NCI-H460 (cell line): ENCODE data around the gene PCNT. TPM values are rescaled to one million over a fixed set of nuclear protein-coding genes. Genes with fewer than 3 reads are reported as not detected.
"Not testable (repeated sequence)": the region's sequence is repeated elsewhere in the genome, so short reads cannot be mapped to it uniquely, and the experiment has no call there.

Experiments
- DNase-seq: peaks from one replicate; pipeline ENCODE4 v3.0.0-alpha.2; 2016; ENCODE audit warnings: low read depth; ENCODE audit errors: extremely low read depth
- total RNA-seq: library from RNA; depleted of rRNA; stranded (reverse); fragments of >200 nt; shearing (Covaris generic); gene quantifications from 2 replicates; pipeline ENCODE4 v1.2.3, GENCODE V29; 2014

The PCNT gene
- total RNA-seq, 1 experiment from 2014 or later, result 14.1 TPM

GRCh38 chr21:46307625-46308024 is 16.3 kb upstream of the PCNT start:
- no peak for DNase-seq

- no peak for DNase-seq
Measured at GRCh38 chr21:46308431-46308830, 15.5 kb upstream of the PCNT start.

GRCh38 chr21:46310260-46310659 is 13.7 kb upstream of the PCNT start:
- not testable (repeated sequence) for DNase-seq

GRCh38 chr21:46311568-46311967 is 12.4 kb upstream of the PCNT start:
- no peak for DNase-seq

- DNase-seq, result no peak
Measured at GRCh38 chr21:46312949-46313348, 11.0 kb upstream of the PCNT start.

GRCh38 chr21:46314441-46315020 is 9.4 kb upstream of the PCNT start:
- no peak for DNase-seq

- DNase-seq, result no peak
Measured at GRCh38 chr21:46316708-46317324, 7.1 kb upstream of the PCNT start.

- no peak for DNase-seq
Measured at GRCh38 chr21:46317710-46318463, 6.1 kb upstream of the PCNT start.

- DNase-seq, result no peak
Measured at GRCh38 chr21:46318464-46318845, 5.5 kb upstream of the PCNT start.

GRCh38 chr21:46319186-46319585 is 4.8 kb upstream of the PCNT start:
- DNase-seq, result no peak

- no peak for DNase-seq
Measured at GRCh38 chr21:46320331-46320801, 3.6 kb upstream of the PCNT start.

GRCh38 chr21:46322351-46323226 is 1.4 kb upstream of the PCNT start:
- DNase-seq, result no peak

GRCh38 chr21:46323227-46323709 is 688 bp upstream of the PCNT start:
- DNase-seq, result no peak

GRCh38 chr21:46324390-46325072 is 575 bp downstream of the PCNT start:
- peak; percentile 70 for DNase-seq

- peak; percentile 33 for DNase-seq
Measured at GRCh38 chr21:46325073-46325912, 1.3 kb downstream of the PCNT start.

- DNase-seq, result no peak
Measured at GRCh38 chr21:46326110-46326703, 2.3 kb downstream of the PCNT start.

- no peak for DNase-seq
Measured at GRCh38 chr21:46327711-46328110, 3.8 kb downstream of the PCNT start.

- DNase-seq, result no peak
Measured at GRCh38 chr21:46328151-46328550, 4.2 kb downstream of the PCNT start.

GRCh38 chr21:46329796-46330195 is 5.8 kb downstream of the PCNT start:
- no peak for DNase-seq
